Posterior cingulate gyrus (tissue), 11 donors: Measurements from ENCODE around the gene DOCK4.

Source experiments
- DNase-seq, 10 donors: peaks; one replicate each; pipeline versions ENCODE4 v3.0.0 to v3.0.0-alpha.2; 2020 to 2021; ENCODE audit warnings: mixed read lengths in 3 of 10
- intact Hi-C: fragments of 100-400 bp; cut with DNase I; formaldehyde crosslinking; loops from one replicate; pipeline ENCODE4 v1.15.1; 2023

The DOCK4 gene

DNA sequence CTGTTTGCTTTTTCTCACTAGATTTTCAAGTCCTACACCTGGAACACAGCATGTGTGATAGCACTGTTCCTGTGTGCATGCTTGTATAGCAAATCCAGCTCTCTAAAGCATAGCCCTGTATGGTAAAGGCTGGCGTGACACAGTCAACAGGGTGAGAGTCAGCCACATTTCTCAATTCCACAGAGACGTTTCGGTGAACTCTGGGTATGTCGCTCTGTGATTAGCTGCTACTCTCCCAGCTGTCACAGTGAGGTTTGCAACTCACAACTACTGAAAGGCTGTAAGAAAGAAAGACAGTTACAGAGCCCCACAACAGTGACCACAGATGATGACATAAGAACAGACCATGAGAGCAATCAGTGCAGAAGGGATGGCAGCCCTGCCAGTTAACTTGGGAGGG, 473.3 kb downstream of the DOCK4 start:
- intact Hi-C loops = no loop called here
- no peak for DNase-seq

DNA sequence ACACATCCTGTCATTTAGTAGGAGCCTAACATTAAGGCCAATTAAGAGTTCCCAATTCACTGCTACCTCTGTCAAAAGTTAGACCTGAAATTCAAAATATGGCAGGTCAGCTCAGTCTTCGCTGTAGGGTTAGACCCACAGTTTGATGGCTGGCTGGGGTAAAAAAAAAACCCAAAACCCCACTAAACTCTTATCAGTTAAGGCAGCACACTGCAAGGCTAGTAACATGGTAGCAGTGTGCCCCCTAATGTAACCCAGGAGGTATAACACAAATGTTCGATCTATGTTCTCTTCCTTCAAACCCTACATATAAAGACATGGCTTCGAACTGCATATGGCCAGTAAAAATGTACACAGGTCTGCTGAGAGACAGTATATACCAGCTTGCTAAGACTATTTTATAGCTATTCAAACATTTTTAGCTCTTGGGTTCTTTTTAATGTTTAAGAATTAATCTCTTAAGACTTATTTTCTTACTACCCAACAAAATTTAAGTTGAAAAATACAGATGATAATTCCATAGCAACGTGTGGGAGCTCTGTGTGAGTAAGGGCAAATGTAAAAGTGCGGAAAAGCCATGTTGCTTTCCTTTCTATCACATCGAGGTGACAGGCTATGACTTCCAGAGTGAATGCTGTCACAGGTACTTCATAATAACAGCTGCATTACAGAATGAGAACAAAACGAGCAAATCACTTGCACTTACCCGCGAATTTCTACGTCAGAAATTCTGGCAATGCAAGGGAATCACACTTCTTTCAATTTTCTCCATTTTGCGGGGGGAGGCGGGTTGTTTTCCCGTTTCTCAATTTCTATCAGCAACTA, 475.5 kb downstream of the DOCK4 start:
- intact Hi-C loops = no loop called here
- no peak for DNase-seq

DNA sequence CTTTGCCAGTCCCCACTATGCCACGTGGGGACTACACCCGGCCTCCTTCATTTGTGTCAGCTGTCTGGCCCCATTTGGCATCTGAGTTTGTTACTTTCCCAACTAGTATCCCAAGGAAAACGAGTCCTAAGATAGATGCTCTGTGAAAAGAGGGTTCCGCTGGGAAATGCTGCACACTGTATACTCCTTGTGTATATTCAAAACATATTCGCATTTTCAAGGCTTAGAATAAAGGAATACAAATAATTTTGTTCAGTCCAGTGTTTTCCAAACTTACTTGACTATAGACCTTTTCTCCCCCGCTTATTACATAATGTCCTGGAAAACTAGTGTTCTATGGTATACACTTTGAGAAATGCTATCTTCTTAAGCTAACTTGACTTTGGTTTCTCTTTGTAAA, 476.1 kb downstream of the DOCK4 start:
- no peak for DNase-seq
- intact Hi-C loops = no loop called here

DNA sequence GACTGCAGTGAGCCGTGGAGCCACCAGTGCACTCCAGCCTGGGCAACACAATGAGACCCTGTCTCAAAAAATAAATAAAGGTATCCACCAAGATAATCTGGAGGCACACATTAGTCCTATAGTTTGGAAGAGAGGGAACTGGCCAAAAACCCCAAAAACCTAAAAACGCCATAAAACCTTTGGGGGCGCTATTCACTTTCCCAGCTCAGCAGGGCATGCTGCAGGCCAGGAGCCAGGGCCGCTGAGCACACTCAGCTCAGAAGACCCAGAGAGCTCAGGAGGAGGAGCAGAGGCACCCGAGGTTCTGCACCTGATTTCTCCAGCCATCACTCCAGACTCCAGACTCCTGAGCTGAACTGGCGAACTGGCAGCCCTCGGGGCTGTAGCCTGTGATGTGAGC, 476.7 kb downstream of the DOCK4 start:
- intact Hi-C loops = no loop called here

DNA sequence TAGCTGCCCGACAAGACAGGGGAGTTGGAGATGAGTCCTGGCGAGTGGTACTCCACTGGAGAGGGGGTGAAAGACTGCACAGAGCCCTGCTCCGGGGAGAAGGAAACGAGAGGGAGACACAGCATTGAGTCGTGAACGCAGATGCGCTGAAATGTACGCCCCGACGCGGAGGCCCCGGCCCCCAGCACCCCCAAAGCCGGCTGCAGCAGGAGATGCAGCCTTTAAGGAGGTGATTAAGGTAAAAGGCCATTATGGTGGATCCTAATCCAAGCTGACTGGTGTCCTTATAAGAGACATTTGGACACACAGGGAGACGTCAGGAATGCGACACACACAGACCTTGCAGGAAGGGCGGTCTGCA, 477.6 kb downstream of the DOCK4 start:
- intact Hi-C loops = no loop called here
- no peak for DNase-seq

More for the DNA sequence above, 476.7 kb downstream of the DOCK4 start:
- DNase-seq = no peak

DNA sequence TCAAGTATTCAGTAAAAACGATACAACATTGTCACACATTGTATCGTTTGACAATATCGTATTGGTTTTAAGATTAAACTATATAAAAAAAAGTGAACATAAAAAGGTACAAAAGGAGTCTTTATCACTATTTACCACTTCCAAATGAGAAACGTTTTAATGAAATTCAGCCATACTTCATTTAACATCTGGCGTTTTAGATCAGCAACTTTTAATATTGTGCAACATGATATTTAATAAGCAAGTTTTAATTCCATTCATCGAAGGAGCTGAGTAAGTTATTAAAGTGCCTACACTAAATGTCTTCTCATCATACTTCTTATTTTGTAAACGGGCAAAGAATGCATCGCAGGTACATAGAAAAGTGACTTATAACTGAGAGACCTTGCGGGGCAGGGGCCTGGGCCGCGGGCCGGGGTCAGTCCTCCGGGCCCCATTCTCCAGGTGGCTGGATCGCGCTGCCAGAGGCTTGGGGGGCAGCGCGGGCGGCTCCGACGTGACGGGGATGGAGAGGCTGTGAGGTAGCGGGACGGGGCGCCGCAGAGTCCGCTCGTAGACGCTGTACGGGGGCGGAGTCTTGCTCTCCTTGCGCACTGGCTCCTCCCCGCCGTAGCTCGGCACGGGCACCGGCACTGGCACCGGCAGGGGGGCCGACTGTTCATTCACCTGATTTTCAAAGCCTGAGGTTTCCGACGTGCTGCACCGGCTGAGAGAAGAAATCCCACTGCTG, 478.1 kb downstream of the DOCK4 start:
- peak in 1 of 10 donors; percentile 70 for DNase-seq
- intact Hi-C loops = no loop called here

DNA sequence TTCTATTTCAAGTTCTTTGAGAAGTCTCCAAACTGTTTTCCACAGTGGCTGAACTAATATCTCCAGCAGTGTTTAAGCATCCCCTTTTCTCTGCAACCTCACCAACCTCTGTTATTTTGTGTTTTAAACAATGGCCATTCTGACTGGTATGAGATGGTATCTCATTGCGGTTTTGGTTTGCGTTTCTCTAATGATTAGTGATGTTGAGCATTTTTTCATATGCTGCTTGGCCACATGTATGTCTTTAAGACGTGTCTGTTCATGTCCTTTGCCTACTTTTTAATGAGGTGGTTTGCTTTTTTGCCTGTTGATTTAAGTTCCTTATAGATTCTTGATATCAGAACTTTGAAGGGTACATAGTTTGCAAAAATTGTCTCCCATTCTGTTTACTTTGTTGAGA, 487.3 kb downstream of the DOCK4 start:
- DNase-seq = no peak

DNA sequence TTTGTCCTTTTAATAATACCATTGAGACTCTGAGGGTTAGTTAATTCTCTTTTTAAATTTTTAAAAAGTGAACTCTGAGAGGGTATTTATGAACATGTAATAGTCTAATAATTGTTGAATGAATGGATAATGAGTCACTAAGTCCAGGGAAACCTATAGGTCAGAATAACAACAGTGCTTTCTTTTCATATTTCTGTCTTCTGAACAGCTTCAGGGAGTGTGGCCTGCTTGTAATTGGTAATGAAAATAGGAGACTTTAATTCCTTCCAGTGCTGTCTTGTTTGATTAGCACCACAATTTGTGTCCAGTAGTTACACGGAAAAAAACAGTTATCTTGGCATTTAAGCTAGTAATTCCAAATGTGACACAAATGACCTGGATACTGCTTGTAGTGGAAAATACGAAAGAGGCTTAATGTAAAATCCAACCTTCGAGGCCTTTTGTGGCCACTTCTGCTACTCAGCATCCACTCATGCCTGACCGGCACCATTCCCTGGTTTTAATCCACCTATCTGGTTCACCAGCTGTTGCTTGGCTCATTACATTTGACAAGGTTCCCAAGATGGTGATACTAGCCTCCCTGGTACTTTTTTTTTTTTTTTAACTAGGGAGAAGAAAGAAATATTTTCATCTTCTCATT, 494.7 kb downstream of the DOCK4 start:
- no peak for DNase-seq
- intact Hi-C loops = no loop called here

More for the DNA sequence above, 487.3 kb downstream of the DOCK4 start:
- intact Hi-C loops = no loop called here

DNA sequence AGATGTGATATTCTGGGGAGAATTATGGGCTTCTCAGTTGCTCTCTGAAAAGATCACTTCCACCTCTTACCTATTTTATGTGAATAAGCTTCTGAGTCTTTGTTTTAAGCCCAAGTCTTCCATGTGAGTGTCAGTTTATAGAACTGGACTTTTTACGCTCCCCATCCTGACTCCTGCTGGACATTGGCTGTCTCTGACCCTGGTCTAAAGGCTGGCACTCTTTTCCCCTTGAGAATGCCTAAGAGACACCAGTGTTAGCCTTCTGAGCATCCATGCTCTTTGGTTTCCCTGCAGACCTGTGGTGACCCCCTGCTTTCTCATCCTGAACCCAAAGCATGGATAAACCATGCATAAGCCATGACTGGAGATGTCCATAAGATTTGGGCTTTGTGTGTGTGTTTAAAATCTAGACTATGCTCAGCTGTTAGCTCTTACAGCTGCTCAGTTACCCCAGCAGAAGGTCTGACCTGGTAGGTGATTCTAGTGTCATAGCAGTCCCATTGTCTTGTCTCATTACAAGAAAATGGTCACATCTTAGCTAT, 495.3 kb downstream of the DOCK4 start:
- DNase-seq = no peak
- intact Hi-C loops = no loop called here

DNA sequence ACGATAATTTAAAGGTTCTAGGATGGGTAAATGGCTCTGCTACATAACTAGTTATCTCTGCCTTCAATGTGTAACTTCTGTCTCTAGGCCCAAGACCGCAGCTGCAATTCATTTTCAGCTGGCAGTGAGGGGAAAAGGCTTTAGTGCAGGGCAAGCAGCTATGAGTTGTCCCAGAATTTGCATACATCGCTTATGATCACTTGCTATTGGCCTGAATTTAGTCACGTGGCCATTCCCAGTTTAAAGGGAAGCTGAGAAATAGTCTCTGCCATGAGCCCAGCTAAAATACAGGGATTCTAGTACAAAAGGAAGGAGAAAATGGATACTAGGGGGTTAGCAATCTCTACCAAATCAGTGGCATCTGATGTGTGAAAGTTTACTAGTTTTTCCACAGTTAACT, 498.1 kb downstream of the DOCK4 start:
- no peak for DNase-seq
- intact Hi-C loops = no loop called here

DNA sequence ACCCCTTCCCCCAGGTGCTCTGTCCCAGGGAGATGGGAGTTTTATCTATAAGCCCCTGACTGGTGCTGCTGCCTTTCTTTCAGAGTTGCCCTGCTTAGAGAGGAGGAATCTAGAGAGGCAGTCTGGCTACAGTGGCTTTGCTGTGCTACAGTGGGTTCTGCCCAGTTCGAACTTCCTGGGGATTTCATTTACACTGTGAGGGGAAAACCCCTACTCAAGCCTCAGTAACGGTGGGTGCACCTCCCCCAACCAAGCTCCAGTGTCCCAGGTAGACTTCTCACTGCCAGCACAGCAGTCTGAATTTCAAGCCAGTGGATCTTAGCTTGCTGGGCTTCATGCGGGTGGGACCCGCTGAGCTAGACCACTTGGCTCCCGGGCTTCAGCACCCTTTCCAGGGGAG, 500.4 kb downstream of the DOCK4 start:
- intact Hi-C loops = no loop called here
- no peak for DNase-seq

DNA sequence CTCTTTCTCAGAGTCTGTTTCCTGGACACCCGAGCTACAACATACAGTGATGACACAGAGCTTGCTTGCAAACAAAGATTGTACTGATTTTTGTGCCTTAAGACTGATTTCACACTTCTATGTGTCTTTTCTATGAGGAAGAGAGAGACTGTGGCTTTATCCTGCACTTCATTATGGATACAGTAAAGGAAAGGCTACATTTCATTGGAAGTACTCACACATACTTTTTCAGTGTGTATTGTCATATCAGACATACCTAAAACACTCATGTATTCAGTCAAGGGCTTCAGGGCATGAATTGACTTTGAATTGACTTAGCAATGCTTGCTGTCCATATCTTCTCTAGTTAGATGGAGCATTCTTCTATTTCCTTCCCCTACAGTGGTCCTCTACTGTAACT, 508.4 kb downstream of the DOCK4 start:
- intact Hi-C loops = no loop called here

DNA sequence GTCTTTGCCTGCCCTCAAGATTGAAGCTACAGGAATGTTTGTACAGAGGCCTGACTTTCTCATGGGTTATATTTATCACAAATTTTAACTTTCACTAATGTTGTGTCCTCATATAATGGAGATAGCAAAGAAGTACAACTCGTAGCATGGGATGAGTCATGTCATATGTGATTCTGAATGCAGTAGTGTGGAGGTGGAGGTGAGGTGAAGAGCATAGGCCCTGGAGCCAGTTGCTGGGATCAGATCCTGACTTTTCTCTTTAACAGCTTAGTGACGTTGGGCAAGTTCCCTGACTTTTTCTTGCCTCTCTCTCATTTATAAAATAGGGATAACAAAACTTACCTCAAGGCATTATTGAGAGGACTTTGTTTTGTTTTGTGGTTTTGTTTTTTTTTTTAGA, 511.8 kb downstream of the DOCK4 start:
- intact Hi-C loops = no loop called here
- DNase-seq = no peak

More for the DNA sequence above, 508.4 kb downstream of the DOCK4 start:
- DNase-seq = no peak

DNA sequence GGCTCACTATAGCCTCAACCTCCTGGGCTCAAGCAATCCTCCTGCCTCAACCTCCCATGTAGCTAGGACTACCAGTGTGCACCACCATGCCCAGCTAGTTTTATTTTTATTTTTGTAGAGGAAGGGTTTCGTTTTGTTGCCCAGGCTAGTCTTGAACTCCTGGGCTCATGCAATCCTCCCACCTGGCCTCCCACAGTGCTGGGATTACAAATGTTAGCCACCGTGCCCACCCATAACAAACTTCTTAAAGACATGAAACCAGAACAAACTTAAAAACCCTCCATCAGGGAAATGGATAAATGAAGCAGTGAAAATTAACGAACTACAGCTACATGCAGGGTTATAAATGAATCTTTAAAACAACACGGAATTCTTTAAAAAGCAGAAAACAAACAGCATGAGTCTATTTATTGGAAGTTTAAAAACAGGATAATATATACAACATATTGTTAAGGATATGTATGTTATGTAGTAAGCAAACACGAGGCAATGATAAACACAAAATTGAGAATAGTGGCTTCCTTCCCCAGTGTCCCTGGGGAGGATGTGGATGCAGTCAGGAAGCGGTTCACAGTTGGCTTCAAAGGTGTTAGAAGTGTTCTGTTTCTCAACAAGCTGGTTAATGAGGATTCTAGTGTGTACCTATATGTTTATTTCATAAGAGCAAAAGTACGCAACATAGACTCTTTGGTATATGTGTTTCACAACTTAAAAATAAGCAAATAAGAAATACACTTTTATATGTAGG, 515.7 kb downstream of the DOCK4 start:
- no peak for DNase-seq
- intact Hi-C loops = no loop called here

DNA sequence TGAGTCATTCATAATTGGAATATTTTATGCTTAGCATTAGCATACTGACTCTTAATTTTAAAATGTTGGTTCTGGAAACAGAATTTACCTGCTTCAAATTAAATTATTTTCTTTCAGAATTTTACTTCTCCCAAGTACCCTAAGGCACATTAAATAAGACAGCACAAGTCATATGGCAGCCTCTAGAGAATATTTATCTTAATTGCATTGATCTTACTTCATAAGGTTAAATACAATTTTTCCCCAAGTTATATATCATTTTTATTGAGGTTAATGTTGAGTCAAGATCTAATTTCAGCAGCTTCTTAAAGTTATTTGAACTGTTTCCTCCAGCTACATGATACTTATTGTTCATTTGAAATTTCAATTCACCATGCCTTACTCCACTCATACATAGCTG, 520.9 kb downstream of the DOCK4 start:
- intact Hi-C loops = no loop called here

DNA sequence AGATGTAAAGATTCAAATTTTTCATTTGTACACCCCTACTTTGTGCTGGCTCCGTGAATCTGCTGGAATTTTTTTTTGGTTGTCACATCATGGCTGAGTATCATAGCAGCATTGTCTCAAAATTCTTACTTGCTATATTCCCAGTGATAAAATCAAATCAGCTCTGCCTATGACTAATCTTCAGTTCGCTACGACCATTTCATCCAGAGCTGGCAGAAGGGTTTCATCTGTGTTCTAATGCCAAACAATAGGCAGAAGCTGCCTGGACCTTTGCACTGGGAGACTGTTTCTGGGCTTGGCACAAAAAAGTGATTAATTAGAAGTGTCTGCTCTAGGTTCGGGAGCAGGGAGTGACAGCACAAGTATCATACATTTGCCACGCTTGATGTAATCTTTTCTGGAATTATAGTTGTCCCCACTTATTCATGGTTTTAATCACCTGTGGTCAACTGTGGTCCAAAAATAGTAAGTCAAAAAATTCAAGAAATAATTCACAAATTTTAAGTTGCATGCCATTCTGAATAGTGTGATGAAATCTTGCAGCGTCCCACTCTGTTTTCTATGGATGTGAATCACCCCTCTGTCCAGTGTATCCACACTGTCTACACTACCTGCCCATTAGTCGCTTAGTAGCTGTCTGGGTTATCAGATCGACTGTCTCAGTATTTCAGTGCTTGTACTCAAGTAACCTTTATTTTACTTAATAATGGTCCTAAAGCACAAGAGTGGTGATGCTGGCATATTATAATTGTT, 523.4 kb downstream of the DOCK4 start:
- DNase-seq = no peak
- intact Hi-C loops = no loop called here

More for the DNA sequence above, 520.9 kb downstream of the DOCK4 start:
- no peak for DNase-seq

DNA sequence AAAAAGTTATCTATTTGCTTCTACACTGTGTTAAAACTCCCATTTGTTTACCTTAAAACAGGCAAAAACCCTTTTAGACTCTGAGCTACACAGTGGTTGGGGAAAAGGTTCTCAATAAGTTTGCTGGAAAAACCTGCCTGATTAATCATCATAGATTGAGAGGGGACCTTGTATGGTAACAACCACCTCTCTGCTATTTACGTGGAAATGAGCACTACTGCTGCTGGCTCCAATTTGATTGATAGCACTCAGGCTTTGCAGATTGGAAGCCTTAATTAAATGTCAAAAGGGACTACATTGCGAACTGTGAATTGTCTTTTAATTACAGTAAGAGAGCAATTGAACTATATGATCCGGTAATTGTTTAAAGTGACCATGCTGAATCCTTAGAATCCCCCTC, 525.0 kb downstream of the DOCK4 start:
- DNase-seq = no peak
- intact Hi-C loops = no loop called here

DNA sequence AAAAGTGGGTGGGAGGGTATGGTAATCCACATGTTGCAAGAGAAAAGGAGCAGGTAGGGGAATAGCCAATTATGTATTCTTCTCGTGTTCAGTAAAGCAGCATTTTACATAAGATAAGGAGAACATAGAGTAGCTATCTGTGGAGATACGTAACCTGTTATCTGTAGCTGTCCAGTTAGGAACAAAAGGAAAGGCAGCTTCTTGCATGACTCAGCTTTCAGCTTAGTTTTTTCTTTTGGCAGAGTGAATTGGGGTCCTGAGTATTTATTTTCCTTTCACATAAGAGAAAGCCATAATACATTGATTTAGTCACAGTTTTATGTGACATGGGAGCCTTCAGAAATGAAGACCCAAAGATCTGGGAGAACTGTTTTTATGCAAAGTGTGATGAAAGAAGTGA, 527.2 kb downstream of the DOCK4 start:
- intact Hi-C loops = no loop called here
- DNase-seq = no peak

DNA sequence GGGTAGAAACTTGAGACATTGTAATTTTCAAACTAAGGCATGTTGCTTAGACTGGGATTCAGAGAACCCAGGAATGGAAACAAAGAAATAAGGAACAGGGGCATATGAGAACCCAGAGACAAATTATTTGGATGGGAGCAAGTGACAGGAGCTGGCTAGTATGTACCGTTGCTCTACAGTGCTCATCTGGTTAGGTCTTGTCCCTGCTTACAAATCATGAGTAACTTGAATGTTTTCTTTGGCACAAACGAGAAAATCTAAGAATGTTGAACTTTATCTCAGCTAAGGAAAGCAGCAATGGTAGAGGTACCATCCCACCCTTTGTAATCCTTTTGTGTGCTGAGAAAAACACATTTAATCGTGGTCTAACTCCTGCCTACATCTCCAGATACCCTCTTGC, 527.9 kb downstream of the DOCK4 start:
- DNase-seq = no peak

DNA sequence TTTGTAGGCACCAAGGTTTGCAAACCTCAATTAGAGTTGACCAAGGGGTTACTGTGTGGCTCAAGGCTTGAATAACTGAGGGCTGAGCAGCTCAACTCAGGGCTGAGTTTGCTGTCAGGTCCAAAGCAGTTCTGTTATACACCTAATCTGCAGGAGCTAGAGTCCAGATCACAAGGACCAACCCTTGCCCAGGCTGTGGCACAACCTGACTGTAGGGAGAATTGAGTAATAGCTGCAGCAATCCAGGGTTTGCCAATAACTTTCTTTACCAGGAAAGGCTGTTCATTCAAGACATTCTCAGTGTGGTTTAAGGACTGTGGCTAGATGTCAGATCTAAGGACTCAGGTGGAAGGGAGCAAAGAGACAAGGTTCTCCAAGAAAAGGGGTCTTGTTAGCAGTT, 528.4 kb downstream of the DOCK4 start:
- intact Hi-C loops = no loop called here
- DNase-seq = no peak

More for the DNA sequence above, 527.9 kb downstream of the DOCK4 start:
- intact Hi-C loops = no loop called here
